ENCODE data around the gene POLR2M. TPM values are rescaled to one million over a fixed set of nuclear protein-coding genes. Genes with fewer than 3 reads are reported as not detected.

POLR2M gene
- total and polyA plus RNA-seq, 10 of the 15 experiments (the other 5 are each of a cell fraction or from before 2014, with no cell fraction given) = 5.8 to 364 (median 23.7) TPM

DNA sequence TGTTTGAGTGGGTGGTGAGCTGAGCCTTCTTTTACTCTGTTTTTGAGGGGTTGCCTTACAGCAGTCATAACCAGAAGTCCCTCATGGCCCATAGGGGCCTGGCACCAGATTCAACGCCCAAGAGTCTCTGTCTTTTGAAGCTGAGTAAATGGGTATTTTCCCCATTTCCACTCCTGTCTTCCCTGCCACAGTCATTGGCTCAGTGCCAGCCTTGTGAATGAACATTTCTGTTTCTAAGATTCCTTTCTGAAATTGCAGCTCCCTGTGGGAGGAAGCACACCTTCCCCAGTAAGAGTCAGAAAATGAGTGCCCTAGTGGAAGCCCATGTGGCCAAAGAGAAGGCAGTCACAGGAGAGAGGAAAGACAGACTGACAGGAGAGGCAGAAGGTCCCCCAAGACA, 43.7 kb upstream of the POLR2M start:
- no peaks in the 10 kb centered on the region for H3K79me2 ChIP-seq (ENCODE audit: control insufficient read depth, insufficient read depth, low read length)
- CTCF ChIA-PET = interaction anchor here (1.8 kb wide), 1 partner anchor 21 kb away, joined by 4 read pairs; no protein-coding TSS in a partner anchor
- FAIRE-seq (no peak), DNase-seq (ENCODE audit: low read depth, low spot score) (no peak), ATAC-seq (no peak)
- no peaks in the 10 kb centered on the region for H3K4me1 ChIP-seq (ENCODE audit: control insufficient read depth, insufficient read depth, low read length)
- H3K4me2 ChIP-seq (ENCODE audit: control insufficient read depth, insufficient read depth) = no peak overlapping the region
- SMC1A ChIA-PET (ENCODE audit: uncharacterized antibody, unreplicated experiment) = interaction anchor here (1.0 kb wide), 2 partner anchors 15 to 303 kb away, joined by 3 read pairs; no protein-coding TSS in a partner anchor
- no peak overlapping the region for H2AFZ ChIP-seq (ENCODE audit: control insufficient read depth, low read depth, low read length)
- RAD21 ChIA-PET (ENCODE audit: unreplicated experiment) = no interaction called here
- H3K27me3 ChIP-seq (replicated peaks in 1 of 2; ENCODE audit: control insufficient read depth in 2 of 2, insufficient read depth in 2 of 2, low read length in 1 of 2) = peaks cover 0 to 3% of the 10 kb centered on the region in 2 experiments; a peak in 1 of 4 replicates
- no TSS peak for BruUV-seq (replicated peaks)
- H3K36me3 ChIP-seq (ENCODE audit: control insufficient read depth in 2 of 2, insufficient read depth in 2 of 2, low read length in 1 of 2) = no peaks in the 10 kb centered on the region
- no peak overlapping the region for H3K4me3 ChIP-seq
- H3K27ac ChIP-seq (ENCODE audit: control insufficient read depth, insufficient read depth) = no peak overlapping the region
- POLR2A ChIA-PET = no interaction called here
- H3K9me3 ChIP-seq (replicated peaks; ENCODE audit: control insufficient read depth, insufficient read depth, low read length) = no peaks in the 10 kb centered on the region
- 0% methylated on average over 1 of the region's 1 CpG for WGBS (ENCODE audit: insufficient coverage, insufficient replicate concordance, low lambda C conversion rate, missing lambda C conversion rate)
- intact Hi-C loops (cut with micrococcal nuclease; ENCODE audit: unreplicated experiment) (no loop called here), in situ Hi-C loops (cut with MboI) (no loop called here)
- H4K20me1 ChIP-seq (ENCODE audit: control insufficient read depth, insufficient read depth) = no peaks in the 10 kb centered on the region
- no peak overlapping the region for H3K9ac ChIP-seq (ENCODE audit: control insufficient read depth, insufficient read depth, low read length)
- TF ChIP-seq ZBED1 (IDR thresholded peaks at IDR 0.05; ENCODE audit: borderline replicate concordance) (no peak), NR2C2 (IDR thresholded peaks at IDR 0.05; ENCODE audit: borderline replicate concordance, control insufficient read depth, insufficient read length, low read depth) (no peak), JUND (IDR thresholded peaks at IDR 0.05; ENCODE audit: low read depth, low read length) (no peak), DPF2 (IDR thresholded peaks at IDR 0.05) (no peak), SREBF2 (IDR thresholded peaks at IDR 0.05; ENCODE audit: low read length) (no peak), NRF1 (conservative IDR thresholded peaks at IDR 0.05; ENCODE audit: low read depth, low read length) (no peak), POU2F2 (IDR thresholded peaks at IDR 0.05; ENCODE audit: borderline replicate concordance, low read depth, low read length) (no peak), FOS (IDR thresholded peaks at IDR 0.05; ENCODE audit: borderline replicate concordance, extremely low read depth, insufficient read length) (no peak), RAD51 (IDR thresholded peaks at IDR 0.05) (no peak)

DNA sequence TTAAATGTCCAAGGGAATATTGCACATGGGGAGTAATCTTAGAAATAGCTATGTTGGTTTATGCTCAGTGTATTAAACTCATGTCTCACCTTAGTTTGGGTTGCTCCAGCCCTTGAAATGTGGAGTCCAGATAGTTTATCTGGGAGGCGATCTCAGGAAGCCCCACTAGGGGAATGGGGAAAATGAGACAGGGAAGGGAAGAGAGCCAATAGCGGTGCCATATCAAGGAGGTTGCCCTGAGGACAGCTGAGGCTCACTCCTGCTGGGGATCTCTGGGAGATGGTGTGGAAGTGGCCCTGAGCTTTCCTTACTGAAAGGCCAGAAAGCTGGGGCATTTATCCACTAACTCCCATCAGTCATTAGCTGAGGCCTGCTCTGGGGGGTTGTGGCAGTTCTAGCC, 43.3 kb upstream of the POLR2M start:
- no peak for ATAC-seq
- H4K20me1 ChIP-seq (ENCODE audit: control insufficient read depth, insufficient read depth) = no peaks in the 10 kb centered on the region
- intact Hi-C loops (cut with micrococcal nuclease; ENCODE audit: unreplicated experiment) = no loop called here

More for the DNA sequence above, 43.3 kb upstream of the POLR2M start:
- Histone ChIP-seq H3K4me2 (ENCODE audit: control insufficient read depth, insufficient read depth) (no peak overlapping the region), H3K27ac (ENCODE audit: control insufficient read depth, insufficient read depth) (no peak overlapping the region), H3K27me3 (replicated peaks in 1 of 2; ENCODE audit: control insufficient read depth in 2 of 2, insufficient read depth in 2 of 2, low read length in 1 of 2) (peaks cover 0 to 3% of the 10 kb centered on the region in 2 experiments; a peak in 1 of 4 replicates), H3K36me3 (ENCODE audit: control insufficient read depth in 2 of 2, insufficient read depth in 2 of 2, low read length in 1 of 2) (no peaks in the 10 kb centered on the region), H3K9ac (ENCODE audit: control insufficient read depth, insufficient read depth, low read length) (no peak overlapping the region), H3K9me3 (replicated peaks; ENCODE audit: control insufficient read depth, insufficient read depth, low read length) (no peaks in the 10 kb centered on the region), H3K4me1 (ENCODE audit: control insufficient read depth, insufficient read depth, low read length) (no peaks in the 10 kb centered on the region), H3K4me3 (no peak overlapping the region), H3K79me2 (ENCODE audit: control insufficient read depth, insufficient read depth, low read length) (no peaks in the 10 kb centered on the region), H2AFZ (ENCODE audit: control insufficient read depth, low read depth, low read length) (no peak overlapping the region)
- in situ Hi-C loops (cut with MboI) = no loop called here
- TF ChIP-seq MEF2A (IDR thresholded peaks at IDR 0.05; ENCODE audit: insufficient read depth, low read depth, low read length) = no peak
- 76% methylated on average over 2 of the region's 2 CpGs for WGBS (ENCODE audit: insufficient coverage, insufficient replicate concordance, low lambda C conversion rate, missing lambda C conversion rate)
- FAIRE-seq (no peak), DNase-seq (ENCODE audit: low read depth, low spot score) (no peak)
- BruUV-seq (replicated peaks) = no TSS peak
- POLR2A ChIA-PET = no interaction called here
- SMC1A ChIA-PET (ENCODE audit: uncharacterized antibody, unreplicated experiment) = interaction anchor here (1.0 kb wide), 2 partner anchors 14 to 303 kb away, joined by 3 read pairs; no protein-coding TSS in a partner anchor
- RAD21 ChIA-PET (ENCODE audit: unreplicated experiment) = no interaction called here
- CTCF ChIA-PET = interaction anchor here (0.6 to 1.8 kb wide), 2 partner anchors 22 to 615 kb away, joined by 4 read pairs; no protein-coding TSS in a partner anchor
